HepG2 (cell line): Measurements from ENCODE around the gene SOAT1.

ENCODE experiments used
- CTCF ChIP-seq: sonication (generic); formaldehyde crosslinking; IDR thresholded peaks from 2 replicates; pipeline ENCODE4 v1.5.0; 2020; ENCODE audit warnings: mild to moderate bottlenecking, missing genetic modification reagents, moderate library complexity
- ZFX ChIP-seq: sonication (generic); formaldehyde crosslinking; IDR thresholded peaks from 2 replicates; pipeline ENCODE4 v1.4.0; 2020; ENCODE audit warnings: mild to moderate bottlenecking, low read depth, missing genetic modification reagents, moderate library complexity

GRCh38 chr1:179263121-179263520 is 30.5 kb upstream of the SOAT1 start:
- TF ChIP-seq CTCF (CRISPR knock-in tag) (no peak), ZFX (CRISPR knock-in tag) (no peak)
